ENCODE measurements around the gene UBE4B.
"Not testable (repeated sequence)": the region's sequence is repeated elsewhere in the genome, so short reads cannot be mapped to it uniquely, and the experiment has no call there.

UBE4B gene

DNA sequence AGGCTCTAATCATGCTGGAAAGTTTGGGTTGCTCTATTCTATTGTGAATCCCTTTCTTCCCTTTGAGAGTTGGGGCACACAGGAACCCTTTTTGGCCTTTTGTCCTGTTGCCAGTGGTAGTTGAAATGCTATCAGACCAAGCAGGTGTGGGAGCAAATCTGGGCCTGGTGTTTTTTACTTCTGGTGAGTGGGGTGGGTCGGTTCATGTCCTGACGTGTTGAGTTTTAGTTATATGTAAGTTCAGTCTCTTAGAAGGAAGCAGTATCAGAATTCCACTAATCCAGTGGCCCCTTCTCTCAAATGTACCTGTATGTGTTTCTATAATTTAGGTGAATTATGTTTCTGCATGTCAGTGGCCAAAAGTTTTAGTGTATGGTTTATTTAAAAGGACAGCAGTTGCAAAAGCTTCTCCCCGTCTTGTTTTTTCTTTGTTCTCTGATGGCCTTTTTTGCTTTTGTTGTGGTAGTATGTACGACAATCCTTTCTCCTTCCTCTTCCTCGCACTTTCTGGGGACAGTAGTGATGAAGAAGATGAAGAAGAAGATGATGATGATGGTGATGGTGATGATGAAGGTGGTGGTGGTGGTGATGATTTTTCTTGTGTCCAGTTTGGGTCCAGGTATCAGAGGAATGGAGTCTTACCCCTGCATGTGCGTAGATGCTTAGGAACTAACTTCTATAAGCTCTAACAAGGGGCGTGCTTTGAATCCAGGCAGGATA is 74.2 kb downstream of the UBE4B start:
- no peak for FAIRE-seq
- TF ChIP-seq POLR2A (IDR thresholded peaks at IDR 0.05; ENCODE audit: low read depth, low read length), result no peak

DNA sequence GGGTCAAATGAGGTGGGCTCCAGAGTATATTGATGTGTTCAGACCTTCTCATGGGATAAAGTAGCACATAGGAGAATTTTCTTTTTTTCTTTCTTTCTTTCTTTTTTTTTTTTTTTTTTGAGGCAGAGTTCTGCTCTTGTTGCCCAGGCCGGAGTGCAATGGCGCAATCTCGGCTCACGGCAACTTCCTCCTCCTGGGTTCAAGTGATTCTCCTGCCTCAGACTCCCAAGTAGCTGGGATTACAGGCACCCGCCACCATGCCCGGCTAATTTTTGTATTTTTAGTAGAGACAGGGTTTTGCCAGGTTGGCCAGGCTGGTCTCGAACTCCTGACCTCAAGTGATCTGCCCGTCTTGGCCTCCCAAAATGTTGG is 74.7 kb downstream of the UBE4B start:
- FAIRE-seq; DNase-seq (ENCODE audit: insufficient read length, low spot score): not testable (repeated sequence)

More for the DNA sequence above, 74.2 kb downstream of the UBE4B start:
- DNase-seq (ENCODE audit: insufficient read length, low spot score), result no peak

DNA sequence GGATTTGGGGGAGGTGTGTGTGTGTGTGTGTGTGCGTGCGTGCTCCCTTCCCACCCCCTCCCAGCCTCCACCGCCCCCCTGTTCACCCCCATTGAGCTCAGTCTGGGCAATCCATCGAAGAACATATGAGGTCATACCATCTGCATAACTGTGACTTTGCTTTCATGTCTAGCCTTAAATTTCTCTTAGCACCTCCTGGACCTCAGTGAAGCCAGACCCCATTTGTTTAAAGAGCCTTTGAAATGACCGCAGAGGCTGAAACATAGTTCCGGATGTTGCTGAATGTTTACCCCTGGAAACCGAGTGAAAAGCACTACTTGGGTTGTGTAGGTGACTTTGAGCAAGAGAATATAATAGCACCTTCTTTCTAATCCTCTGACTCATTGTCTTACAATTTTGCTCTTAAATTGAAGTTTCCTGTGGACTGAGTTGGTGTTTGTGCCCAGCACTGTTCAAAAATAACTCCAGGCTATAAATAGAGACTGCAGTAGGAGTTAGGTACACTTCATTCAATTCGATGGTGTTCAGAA is 75.4 kb downstream of the UBE4B start:
- FAIRE-seq (peak; percentile 89), DNase-seq (ENCODE audit: insufficient read length, low spot score) (peak; percentile 37)
- TF ChIP-seq POLR2A (IDR thresholded peaks at IDR 0.05; ENCODE audit: low read depth, low read length), result no peak

DNA sequence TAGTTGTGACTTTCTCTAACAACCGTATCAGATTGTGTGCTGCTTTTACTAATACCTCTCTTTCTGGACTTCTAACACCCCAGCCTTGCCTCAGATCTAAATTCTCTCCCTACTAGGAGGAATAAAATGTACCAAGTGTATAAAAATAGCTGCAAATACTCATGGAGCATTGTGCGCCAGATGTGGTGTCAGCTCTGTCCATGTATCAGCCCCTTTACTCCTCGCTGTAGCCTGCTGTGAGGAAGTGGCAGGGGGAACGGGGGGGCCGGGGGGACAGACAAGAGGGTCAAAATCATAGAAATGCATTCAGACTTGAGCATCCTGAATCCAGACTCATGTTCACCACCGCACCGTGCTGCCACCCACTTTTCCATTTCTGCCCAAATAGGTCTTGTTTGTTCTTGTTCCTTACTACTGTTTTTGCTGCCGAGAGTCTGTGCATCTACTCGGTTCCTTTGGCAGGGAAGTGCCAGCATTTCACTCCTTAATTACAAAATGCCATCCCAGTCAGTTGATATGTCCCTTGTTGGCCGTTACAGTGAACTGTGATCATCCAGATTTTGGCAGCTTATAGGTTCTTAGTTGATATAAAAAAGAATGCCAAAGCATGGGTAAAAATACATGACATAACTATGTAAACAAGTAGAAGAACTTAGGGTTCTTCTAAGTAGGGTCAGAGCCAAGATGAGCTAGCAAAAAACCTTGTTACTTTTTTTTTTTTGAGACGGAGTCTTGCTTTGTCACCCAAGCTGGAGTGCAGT is 76.4 kb downstream of the UBE4B start:
- TF ChIP-seq POLR2A (IDR thresholded peaks at IDR 0.05; ENCODE audit: low read depth, low read length), result no peak
- DNase-seq (ENCODE audit: insufficient read length, low spot score), result no peak
- no peak for FAIRE-seq

DNA sequence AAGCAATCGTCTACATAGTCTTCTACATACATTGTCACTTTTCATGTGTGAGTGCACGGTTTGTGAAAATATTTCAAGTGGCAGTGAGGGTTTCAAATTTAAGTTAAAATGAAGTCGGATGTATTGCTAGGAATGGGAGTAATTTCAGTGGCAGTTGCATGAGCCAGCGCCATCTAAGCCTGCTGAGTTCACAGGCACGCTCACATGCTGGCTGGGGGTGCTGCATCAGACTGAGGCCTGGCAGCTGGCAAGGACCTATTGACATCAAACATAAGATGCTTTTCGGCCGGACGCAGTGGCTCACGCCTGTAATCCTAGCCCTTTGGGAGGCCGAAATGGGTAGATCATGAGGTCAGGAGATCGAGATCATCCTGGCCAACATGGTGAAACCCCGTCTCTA is 80.7 kb downstream of the UBE4B start:
- no peak for TF ChIP-seq POLR2A (IDR thresholded peaks at IDR 0.05; ENCODE audit: low read depth, low read length)
- DNase-seq (ENCODE audit: insufficient read length, low spot score), result no peak
- FAIRE-seq, result no peak

DNA sequence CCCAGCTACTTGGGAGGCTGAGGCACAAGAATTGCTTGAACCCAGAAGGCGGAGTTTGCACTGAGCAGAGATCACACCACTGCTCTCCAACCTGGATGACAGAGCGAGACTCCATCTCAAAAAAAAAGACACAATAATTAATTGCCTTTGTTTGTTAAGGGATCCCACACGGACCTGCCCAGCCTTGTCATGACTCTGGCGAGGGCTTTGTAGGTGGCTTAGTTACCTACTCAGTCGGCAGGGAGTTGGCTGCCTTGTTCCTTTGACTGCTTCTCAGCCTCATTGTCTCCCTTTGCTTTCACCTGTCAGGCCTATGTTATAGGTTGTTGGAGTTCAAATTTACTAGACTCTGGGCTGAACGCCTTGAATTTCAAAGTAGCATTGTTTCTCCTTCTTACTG is 82.0 kb downstream of the UBE4B start:
- TF ChIP-seq POLR2A (IDR thresholded peaks at IDR 0.05; ENCODE audit: low read depth, low read length), result no peak
- no peak for FAIRE-seq
- DNase-seq (ENCODE audit: insufficient read length, low spot score), result no peak

DNA sequence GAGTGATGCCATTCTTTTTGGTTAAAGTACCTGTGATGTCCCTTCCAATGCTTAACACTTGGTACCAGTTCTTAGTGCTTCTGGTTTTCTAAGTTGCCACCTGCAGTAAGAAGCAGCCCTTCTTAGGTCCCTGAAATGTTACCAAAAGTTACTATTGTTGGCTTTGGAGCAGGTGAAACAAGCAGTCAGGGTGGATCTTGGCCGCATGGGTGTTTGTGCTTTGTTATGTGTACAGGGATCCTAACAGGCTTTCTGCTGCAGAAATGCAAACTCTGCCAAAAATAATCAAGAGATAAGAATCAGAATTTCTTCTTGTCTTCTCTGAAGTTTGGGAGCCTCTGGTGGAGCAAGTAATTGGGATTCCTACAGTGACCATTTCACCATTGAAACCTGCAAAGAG is 84.4 kb downstream of the UBE4B start:
- TF ChIP-seq POLR2A (IDR thresholded peaks at IDR 0.05; ENCODE audit: low read depth, low read length), result no peak
- no peak for FAIRE-seq
- no peak for DNase-seq (ENCODE audit: insufficient read length, low spot score)

DNA sequence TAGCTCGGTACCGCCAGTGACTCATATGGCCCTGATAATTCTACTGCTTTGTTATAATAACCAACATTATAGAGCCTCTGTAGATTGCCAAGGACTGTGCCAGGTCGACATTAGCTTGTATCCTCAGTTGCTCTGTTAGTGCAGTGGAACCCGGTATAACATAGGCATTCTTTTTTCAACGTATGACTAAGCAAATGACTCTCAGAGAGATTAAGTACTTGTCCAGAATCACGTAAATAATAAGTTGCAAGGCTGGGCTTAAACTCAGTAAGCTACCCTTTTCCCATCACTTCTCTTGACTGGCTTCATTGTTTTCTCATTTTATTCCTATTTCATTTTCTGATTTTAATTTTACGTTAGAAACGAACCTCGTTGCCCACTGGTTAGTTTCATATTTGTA is 85.1 kb downstream of the UBE4B start:
- no peak for TF ChIP-seq POLR2A (IDR thresholded peaks at IDR 0.05; ENCODE audit: low read depth, low read length)
- FAIRE-seq (no peak), DNase-seq (ENCODE audit: insufficient read length, low spot score) (no peak)

DNA sequence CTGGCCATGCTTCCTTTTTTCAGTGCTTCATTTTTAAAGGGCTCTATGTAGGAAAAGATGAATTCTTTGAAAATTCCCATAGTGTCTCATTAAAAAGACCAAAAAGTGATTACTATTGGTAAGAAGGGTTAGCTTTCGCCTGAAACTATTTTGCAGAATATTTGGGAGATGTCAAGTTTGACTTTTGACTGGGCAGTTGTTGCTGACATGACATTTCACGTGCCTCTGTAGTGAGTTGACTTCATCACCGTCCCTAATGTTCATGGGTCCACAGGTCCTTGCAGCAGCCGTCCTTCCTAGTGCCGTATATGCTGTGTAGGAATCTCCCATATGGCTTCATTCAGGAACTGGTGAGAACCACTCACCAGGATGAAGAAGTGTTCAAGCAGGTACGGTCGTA is 88.9 kb downstream of the UBE4B start:
- FAIRE-seq (no peak), DNase-seq (ENCODE audit: insufficient read length, low spot score) (no peak)
- no peak for TF ChIP-seq POLR2A (IDR thresholded peaks at IDR 0.05; ENCODE audit: low read depth, low read length)

DNA sequence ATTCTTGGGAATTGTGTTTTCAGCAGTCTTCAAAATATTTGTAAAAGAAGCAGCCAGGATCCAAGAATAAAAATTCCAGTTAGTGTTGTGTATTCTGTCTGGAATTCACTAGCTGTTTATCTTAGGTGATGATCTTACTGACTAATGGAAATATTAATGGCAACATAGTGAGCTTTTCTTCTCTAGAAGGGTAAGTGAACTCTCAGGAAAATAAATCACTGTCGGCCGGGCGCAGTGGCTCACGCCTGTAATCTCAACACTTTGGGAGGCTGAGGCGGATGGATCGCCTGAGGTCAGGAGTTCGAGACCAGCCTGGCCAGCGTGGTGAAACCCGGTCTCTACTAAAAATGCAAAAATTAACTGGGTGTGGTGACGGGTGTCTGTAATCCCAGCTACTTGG is 90.2 kb downstream of the UBE4B start:
- no peak for DNase-seq (ENCODE audit: insufficient read length, low spot score)
- TF ChIP-seq POLR2A (IDR thresholded peaks at IDR 0.05; ENCODE audit: low read depth, low read length), result no peak
- FAIRE-seq, result no peak

DNA sequence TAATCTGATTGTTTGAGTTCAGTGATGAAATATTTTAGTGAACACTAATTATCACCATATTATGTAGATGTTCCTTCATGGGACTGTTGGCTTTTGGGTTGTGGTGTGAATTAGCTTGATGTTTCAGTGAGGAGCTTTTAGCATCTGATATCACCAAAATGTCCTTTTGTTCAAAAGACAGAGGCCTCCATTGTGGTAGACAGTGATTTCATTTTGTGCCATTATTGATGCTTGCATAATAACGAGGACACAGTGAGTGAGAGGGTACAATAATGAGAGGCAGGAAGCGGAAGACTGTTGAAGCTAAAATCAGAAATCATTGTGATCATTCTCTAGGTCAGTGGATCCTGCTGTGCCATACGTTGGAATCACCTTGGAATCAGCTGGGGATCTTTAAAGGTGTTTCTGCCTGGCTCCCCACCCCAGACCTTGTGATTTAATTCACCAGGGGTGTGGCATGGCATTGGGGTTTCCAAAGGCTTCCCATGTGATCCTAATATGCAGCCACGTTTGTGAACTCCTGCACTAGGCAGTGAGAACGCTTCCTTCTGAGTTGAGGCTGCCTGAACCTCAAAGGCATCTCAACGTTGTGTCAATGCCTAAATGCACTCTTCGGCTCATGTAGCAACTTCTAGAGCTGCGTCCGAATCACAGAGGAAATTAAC is 95.5 kb downstream of the UBE4B start:
- DNase-seq (ENCODE audit: insufficient read length, low spot score) (no peak), FAIRE-seq (no peak)
- TF ChIP-seq POLR2A (IDR thresholded peaks at IDR 0.05; ENCODE audit: low read depth, low read length), result no peak

DNA sequence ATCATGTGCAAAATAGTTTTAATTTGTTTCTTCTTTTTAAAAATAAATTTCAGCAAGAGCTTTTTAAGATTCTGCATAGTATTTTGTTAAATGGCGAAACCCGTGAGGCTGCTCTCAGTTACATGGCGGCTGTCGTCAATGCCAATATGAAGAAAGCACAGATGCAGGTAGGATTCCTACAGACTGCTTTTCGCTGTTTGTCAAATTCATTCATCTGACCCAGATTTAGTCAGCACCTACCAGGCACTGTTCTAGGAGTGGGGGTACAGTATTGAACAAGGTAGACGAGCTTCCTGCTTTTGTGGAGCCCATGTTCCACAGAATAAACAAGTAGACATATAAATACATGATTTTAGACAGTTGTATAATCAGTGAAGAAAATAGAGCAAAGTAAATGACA is 99.6 kb downstream of the UBE4B start:
- DNase-seq (ENCODE audit: insufficient read length, low spot score) (no peak), FAIRE-seq (no peak)
- TF ChIP-seq POLR2A (IDR thresholded peaks at IDR 0.05; ENCODE audit: low read depth, low read length), result no peak

DNA sequence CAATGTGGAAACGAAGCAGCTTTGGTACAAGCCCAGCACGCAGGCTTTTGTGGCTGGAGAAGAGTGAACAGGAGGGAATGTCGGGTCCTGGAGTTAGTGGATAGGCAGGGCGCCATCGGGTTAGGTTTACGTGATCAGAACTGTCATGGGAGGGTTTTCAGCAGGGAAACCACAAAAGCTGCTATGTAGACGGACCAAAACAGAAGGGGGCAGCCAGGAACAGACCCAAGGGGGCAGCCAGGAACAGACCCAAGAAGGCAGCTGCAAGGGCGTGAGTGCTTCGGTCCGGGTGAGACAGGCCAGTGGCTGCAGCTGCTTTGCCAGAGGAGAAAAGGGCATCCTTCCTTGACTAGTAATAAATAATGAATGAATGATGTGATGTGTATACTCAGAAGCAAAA is 100.1 kb downstream of the UBE4B start:
- FAIRE-seq (no peak), DNase-seq (ENCODE audit: insufficient read length, low spot score) (no peak)
- TF ChIP-seq POLR2A (IDR thresholded peaks at IDR 0.05; ENCODE audit: low read depth, low read length), result no peak

DNA sequence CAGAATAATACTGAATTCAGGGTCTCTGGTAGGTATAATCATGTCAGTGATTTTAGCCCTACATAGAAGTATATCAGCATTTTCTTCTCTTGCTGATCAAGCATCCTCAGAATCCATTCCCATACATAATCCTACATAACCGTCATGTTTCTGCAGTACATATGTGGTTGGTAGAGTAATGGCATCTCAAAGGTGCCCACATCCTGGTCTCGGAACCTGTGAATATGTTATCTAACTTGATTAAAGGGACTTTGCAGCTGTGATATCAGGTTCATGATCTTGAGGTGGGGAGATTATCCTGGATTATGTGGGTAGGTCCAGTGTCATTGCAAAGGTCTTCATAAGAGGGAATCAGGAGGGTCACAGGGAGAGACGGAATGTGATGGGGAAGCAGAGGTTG is 108.2 kb downstream of the UBE4B start:
- FAIRE-seq, result no peak
- DNase-seq (ENCODE audit: insufficient read length, low spot score), result no peak
- no peak for TF ChIP-seq POLR2A (IDR thresholded peaks at IDR 0.05; ENCODE audit: low read depth, low read length)

All from H54 (cell line).